WTC11 (cell line): ENCODE data around the gene CAMTA1. TPM values are rescaled to one million over a fixed set of nuclear protein-coding genes. Genes with fewer than 3 reads are reported as not detected.

ENCODE experiments used
- ATAC-seq: fragments of 200-7000 bp; cut with Tn5 transposase; 2 replicates; pipeline ENCODE4 v1.10.0; 2021; ENCODE audit warnings: mild to moderate bottlenecking, moderate library complexity
- CTCF ChIA-PET: fragments of 300-600 bp; sonication (Branson Sonifier 250); formaldehyde crosslinking; loops from one replicate; lab custom pipeline; 2021; ENCODE audit warnings: antibody characterized with exemption; lab: Charles Lee
- POLR2A ChIA-PET: fragments of 350-600 bp; sonication (Branson Sonifier 250); formaldehyde crosslinking; loops from one replicate; lab custom pipeline; 2021; ENCODE audit warnings: antibody characterized with exemption; lab: Charles Lee
- DNase-seq: peaks from one replicate; pipeline ENCODE4 v3.0.0; 2021; ENCODE audit warnings: low spot score
- H3K27ac Mint-ChIP-seq: 2 replicates; pipeline ENCODE4 v1.8.0; 2021; ENCODE audit warnings: mixed read lengths
- H3K27me3 Mint-ChIP-seq: 2 replicates; pipeline ENCODE4 v1.8.0; 2021; ENCODE audit warnings: low read depth, mild to moderate bottlenecking, moderate library complexity, mixed read lengths
- H3K36me3 Mint-ChIP-seq: 2 replicates; pipeline ENCODE4 v1.8.0; 2021; ENCODE audit warnings: mixed read lengths
- H3K4me1 Mint-ChIP-seq: 2 replicates; pipeline ENCODE4 v1.8.0; 2022; ENCODE audit warnings: mixed read lengths
- H3K4me3 Mint-ChIP-seq: 2 replicates; pipeline ENCODE4 v1.8.0; 2021; ENCODE audit warnings: mild to moderate bottlenecking, moderate library complexity, mixed read lengths
- H3K9me3 Mint-ChIP-seq: 2 replicates; pipeline ENCODE4 v1.8.0; 2021; ENCODE audit warnings: mixed read lengths
- CREB1 ChIP-seq: sonication (generic); formaldehyde crosslinking; IDR thresholded peaks from 2 replicates; pipeline ENCODE4 v1.8.0; 2023; ENCODE audit warnings: mild to moderate bottlenecking, missing genetic modification reagents
- CTCF ChIP-seq: fragments of 200-600 bp; IDR thresholded peaks from 2 replicates; pipeline ENCODE4 v1.8.0; 2022; ENCODE audit warnings: antibody characterized with exemption
- ELF4 ChIP-seq: sonication (generic); formaldehyde crosslinking; IDR thresholded peaks from 2 replicates; pipeline ENCODE4 v1.8.1; 2022; ENCODE audit warnings: low read depth, mild to moderate bottlenecking, moderate library complexity, missing genetic modification reagents
- FOXK1 ChIP-seq: sonication (generic); formaldehyde crosslinking; IDR thresholded peaks from 2 replicates; pipeline ENCODE4 v1.8.0; 2022; ENCODE audit warnings: mild to moderate bottlenecking, moderate library complexity, missing genetic modification reagents
- GRHL2 ChIP-seq: fragments of 250-450 bp; sonication (Bioruptor Pico); IDR thresholded peaks from 2 replicates; pipeline ENCODE4 v1.8.0; 2022; ENCODE audit warnings: mild to moderate bottlenecking, moderate library complexity; ENCODE audit not compliant: insufficient replicate concordance, severe bottlenecking
- HMGA2 ChIP-seq: fragments of 250-450 bp; sonication (Bioruptor Pico); IDR thresholded peaks from 2 replicates; pipeline ENCODE4 v1.4.0; 2021; ENCODE audit warnings: mild to moderate bottlenecking, moderate library complexity
- JAZF1 ChIP-seq: fragments of 250-450 bp; sonication (Bioruptor Pico); IDR thresholded peaks from 2 replicates; pipeline ENCODE4 v1.9.0; 2021; ENCODE audit warnings: moderate library complexity, mild to moderate bottlenecking, inconsistent platforms
- JUN ChIP-seq: sonication (generic); formaldehyde crosslinking; IDR thresholded peaks from 2 replicates; pipeline ENCODE4 v1.8.0; 2023; ENCODE audit warnings: mild to moderate bottlenecking, missing genetic modification reagents
- MAX ChIP-seq: sonication (generic); formaldehyde crosslinking; IDR thresholded peaks from 2 replicates; pipeline ENCODE4 v1.8.0; 2022; ENCODE audit warnings: mild to moderate bottlenecking, missing genetic modification reagents
- NFATC4 ChIP-seq: fragments of 250-450 bp; sonication (Bioruptor Pico); IDR thresholded peaks from 2 replicates; pipeline ENCODE4 v1.9.0; 2021; ENCODE audit warnings: mild to moderate bottlenecking
- NFE2L1 ChIP-seq: sonication (generic); formaldehyde crosslinking; IDR thresholded peaks from 2 replicates; pipeline ENCODE4 v1.8.1; 2023; ENCODE audit warnings: missing genetic modification reagents
- NFYB ChIP-seq: sonication (generic); formaldehyde crosslinking; conservative IDR thresholded peaks from 2 replicates; pipeline ENCODE4 v1.8.0; 2022; ENCODE audit warnings: low read depth, missing genetic modification reagents
- OVOL2 ChIP-seq: fragments of 250-450 bp; sonication (Bioruptor Pico); IDR thresholded peaks from 2 replicates; pipeline ENCODE4 v1.9.0; 2021; ENCODE audit warnings: mild to moderate bottlenecking, borderline replicate concordance
- SOX15 ChIP-seq: fragments of 250-450 bp; sonication (Bioruptor Pico); IDR thresholded peaks from 2 replicates; pipeline ENCODE4 v1.9.0; 2021; ENCODE audit warnings: mild to moderate bottlenecking
- STAT6 ChIP-seq: sonication (generic); formaldehyde crosslinking; conservative IDR thresholded peaks from 2 replicates; pipeline ENCODE4 v1.8.1; 2023; ENCODE audit warnings: mild to moderate bottlenecking, low read depth, missing genetic modification reagents, moderate library complexity
- ZBTB43 ChIP-seq: sonication (generic); formaldehyde crosslinking; IDR thresholded peaks from 2 replicates; pipeline ENCODE4 v1.8.1; 2023; ENCODE audit warnings: mild to moderate bottlenecking, missing genetic modification reagents
- ZMAT4 ChIP-seq: fragments of 250-450 bp; sonication (Bioruptor Pico); IDR thresholded peaks from 2 replicates; pipeline ENCODE4 v1.9.0; 2021; ENCODE audit warnings: mild to moderate bottlenecking
- ZNF121 ChIP-seq: sonication (generic); formaldehyde crosslinking; IDR thresholded peaks from 2 replicates; pipeline ENCODE4 v1.8.0; 2023; ENCODE audit warnings: missing genetic modification reagents
- ZNF317 ChIP-seq: sonication (generic); formaldehyde crosslinking; IDR thresholded peaks from 2 replicates; pipeline ENCODE4 v1.8.1; 2023; ENCODE audit warnings: low read depth, mild to moderate bottlenecking, moderate library complexity, missing genetic modification reagents, borderline replicate concordance
- ZNF423 ChIP-seq: fragments of 250-450 bp; sonication (Bioruptor Pico); IDR thresholded peaks from 2 replicates; pipeline ENCODE4 v2.1.2; 2022; ENCODE audit warnings: mild to moderate bottlenecking, moderate library complexity
- total RNA-seq: library from RNA; stranded (reverse); gene quantifications from 3 replicates; pipeline ENCODE4 v1.2.3, GENCODE V29; 2021

The CAMTA1 gene
- total RNA-seq, 1 experiment from 2014 or later: 86.4 TPM

GRCh38 chr1:7652515-7653098 is 867.4 kb downstream of the CAMTA1 start:
- ChIA-PET CTCF (interaction anchor here (0.8 to 2.5 kb wide), 9 partner anchors 10 to 155 kb away, joined by 3 to 15 read pairs (median 6); no protein-coding TSS in a partner anchor), POLR2A (interaction anchor here (1.1 kb wide), 1 partner anchor 9 kb away, joined by 3 read pairs; no protein-coding TSS in a partner anchor)
- ATAC-seq (peak; percentile 53), DNase-seq (no peak)
- Mint-ChIP-seq H3K4me1 (peaks cover 7% of the 10 kb centered on the region; the same call in 1 of the 2 replicates), H3K27me3 (no peaks in the 10 kb centered on the region; the same call in 1 of the 2 replicates), H3K27ac (no peak overlapping the region), H3K36me3 (no peaks in the 10 kb centered on the region), H3K9me3 (peaks cover 7% of the 10 kb centered on the region; the same call in 1 of the 2 replicates), H3K4me3 (no peak overlapping the region)
- TF ChIP-seq ZNF121 (CRISPR knock-in tag): no peak
- no peak for TF ChIP-seq GRHL2
- no peak for TF ChIP-seq ZBTB43 (CRISPR knock-in tag)
- no peak for TF ChIP-seq MAX (CRISPR knock-in tag)
- no peak for TF ChIP-seq NFATC4 (CRISPR knock-in tag)
- TF ChIP-seq STAT6 (CRISPR knock-in tag): no peak
- TF ChIP-seq ZNF423: no peak
- TF ChIP-seq JUN: no peak
- TF ChIP-seq CTCF: no peak
- no peak for TF ChIP-seq OVOL2 (CRISPR knock-in tag)

- ChIA-PET POLR2A (no interaction called here), CTCF (no interaction called here)
- no peak overlapping the region for H3K27ac Mint-ChIP-seq
- DNase-seq (no peak), ATAC-seq (no peak)
- no peaks in the 10 kb centered on the region for H3K36me3 Mint-ChIP-seq
- H3K4me1 Mint-ChIP-seq: peaks cover 7% of the 10 kb centered on the region; the same call in 1 of the 2 replicates
- H3K27me3 Mint-ChIP-seq: no peaks in the 10 kb centered on the region; the same call in 1 of the 2 replicates
- H3K9me3 Mint-ChIP-seq: peaks cover 9% of the 10 kb centered on the region; the same call in 1 of the 2 replicates
- TF ChIP-seq SOX15 (CRISPR knock-in tag) (no peak), JAZF1 (CRISPR knock-in tag) (no peak), NFE2L1 (CRISPR knock-in tag) (no peak), NFYB (no peak), ZNF423 (no peak), CREB1 (no peak), ZMAT4 (CRISPR knock-in tag) (no peak)
- H3K4me3 Mint-ChIP-seq: no peak overlapping the region
These were observed 869.5 kb downstream of the CAMTA1 start for GRCh38 chr1:7654725-7655124.

GRCh38 chr1:7655354-7655753 is 870.1 kb downstream of the CAMTA1 start:
- ChIA-PET POLR2A (no interaction called here), CTCF (no interaction called here)
- no peak for ATAC-seq
- no peak for DNase-seq
- TF ChIP-seq ELF4 (no peak), ZNF317 (no peak), MAX (CRISPR knock-in tag) (no peak), HMGA2 (no peak), CREB1 (no peak), NFYB (no peak), FOXK1 (CRISPR knock-in tag) (no peak)
- no peak overlapping the region for H3K4me3 Mint-ChIP-seq
- H3K9me3 Mint-ChIP-seq: peaks cover 9% of the 10 kb centered on the region; the same call in 1 of the 2 replicates
- peaks cover 7% of the 10 kb centered on the region; the same call in 1 of the 2 replicates for H3K4me1 Mint-ChIP-seq
- H3K36me3 Mint-ChIP-seq: no peaks in the 10 kb centered on the region
- no peaks in the 10 kb centered on the region; the same call in 1 of the 2 replicates for H3K27me3 Mint-ChIP-seq
- no peak overlapping the region for H3K27ac Mint-ChIP-seq
